ENCODE results near the gene TPMT. TPM values are rescaled to one million over a fixed set of nuclear protein-coding genes. Genes with fewer than 3 reads are reported as not detected.
A peak's percentile ranks its signal among the peaks of the same experiment; 100 is the strongest.
"Not testable (repeated sequence)": the region's sequence is repeated elsewhere in the genome, so short reads cannot be mapped to it uniquely, and the experiment has no call there.

Gene TPMT
- total RNA-seq, result 18.5 TPM

GRCh38 chr6:18154507-18155149, at the start of gene TPMT:
TSS of gene TPMT (minus strand) at chr6:18155077. CDS start at chr6:18149127, 5,950 bp downstream.
- peak; percentile 21 for DNase-seq (ENCODE audit: low spot score)

GRCh38 chr6:18203786-18204185, 48.9 kb upstream of the TPMT start:
- DNase-seq (ENCODE audit: low spot score), result no peak

- no peak for DNase-seq (ENCODE audit: low spot score)
Measured at GRCh38 chr6:18192026-18192425, 37.1 kb upstream of the TPMT start.

GRCh38 chr6:18189196-18189595, 34.3 kb upstream of the TPMT start:
- no peak for DNase-seq (ENCODE audit: low spot score)

- no peak for DNase-seq (ENCODE audit: low spot score)
Measured at GRCh38 chr6:18187701-18188100, 32.8 kb upstream of the TPMT start.

GRCh38 chr6:18186540-18187250, 31.8 kb upstream of the TPMT start:
- DNase-seq (ENCODE audit: low spot score), result no peak

GRCh38 chr6:18186033-18186432, 31.2 kb upstream of the TPMT start:
- no peak for DNase-seq (ENCODE audit: low spot score)

- no peak for DNase-seq (ENCODE audit: low spot score)
Measured at GRCh38 chr6:18185624-18186023, 30.7 kb upstream of the TPMT start.

- DNase-seq (ENCODE audit: low spot score), result no peak
Measured at GRCh38 chr6:18183766-18184165, 28.9 kb upstream of the TPMT start.

- no peak for DNase-seq (ENCODE audit: low spot score)
Measured at GRCh38 chr6:18182568-18182967, 27.7 kb upstream of the TPMT start.

GRCh38 chr6:18179770-18180356, 25.0 kb upstream of the TPMT start:
- no peak for DNase-seq (ENCODE audit: low spot score)

- DNase-seq (ENCODE audit: low spot score), result no peak
Measured at GRCh38 chr6:18178960-18179615, 24.2 kb upstream of the TPMT start.

GRCh38 chr6:18177286-18177965, 22.5 kb upstream of the TPMT start:
- DNase-seq (ENCODE audit: low spot score), result no peak

GRCh38 chr6:18176198-18176597, 21.3 kb upstream of the TPMT start:
- DNase-seq (ENCODE audit: low spot score), result not testable (repeated sequence)

GRCh38 chr6:18171871-18172270, 17.0 kb upstream of the TPMT start:
- DNase-seq (ENCODE audit: low spot score), result no peak

GRCh38 chr6:18168264-18168663, 13.4 kb upstream of the TPMT start:
- no peak for DNase-seq (ENCODE audit: low spot score)

- DNase-seq (ENCODE audit: low spot score), result no peak
Measured at GRCh38 chr6:18166312-18167036, 11.6 kb upstream of the TPMT start.

GRCh38 chr6:18165751-18166150, 10.9 kb upstream of the TPMT start:
- no peak for DNase-seq (ENCODE audit: low spot score)

GRCh38 chr6:18162401-18162800, 7.5 kb upstream of the TPMT start:
- DNase-seq (ENCODE audit: low spot score), result no peak

GRCh38 chr6:18161431-18161830, 6.6 kb upstream of the TPMT start:
- no peak for DNase-seq (ENCODE audit: low spot score)

GRCh38 chr6:18160911-18161310, 6.0 kb upstream of the TPMT start:
- DNase-seq (ENCODE audit: low spot score), result no peak

All from mucosa of gallbladder (tissue), 1 donor.